ENCODE results near the gene FRAT2. TPM values are rescaled to one million over a fixed set of nuclear protein-coding genes. Genes with fewer than 3 reads are reported as not detected.

Gene FRAT2
- total RNA-seq, 1 donor from 2014 or later, result 27.5 TPM

- DNase-seq (no peak), ATAC-seq (no peak)
- no peaks in the 10 kb centered on the region for H3K27me3 ChIP-seq (ENCODE audit: low read depth)
- no peaks in the 10 kb centered on the region for H3K4me1 ChIP-seq
- H3K27ac ChIP-seq, result no peak overlapping the region
- no peaks in the 10 kb centered on the region for H3K9me3 ChIP-seq
- TF ChIP-seq CTCF (IDR thresholded peaks at IDR 0.05), result no peak
- H3K36me3 ChIP-seq, result peaks cover 63% of the 10 kb centered on the region
- intact Hi-C loops (cut with DNase I), result no loop called here
- H3K4me3 ChIP-seq, result no peak overlapping the region
Observed at GRCh38 chr10:97378933-97379921, 44.7 kb upstream of the FRAT2 start.

GRCh38 chr10:97376413-97376812 lies 41.9 kb upstream of the FRAT2 start:
- Histone ChIP-seq H3K4me3 (no peak overlapping the region), H3K4me1 (peaks cover 12% of the 10 kb centered on the region), H3K9me3 (no peaks in the 10 kb centered on the region), H3K27ac (no peak overlapping the region), H3K27me3 (ENCODE audit: low read depth) (no peaks in the 10 kb centered on the region), H3K36me3 (peaks cover 69% of the 10 kb centered on the region)
- no peak for TF ChIP-seq CTCF (IDR thresholded peaks at IDR 0.05)
- ATAC-seq, result peak in 1 of 2 donors; percentile 38
- intact Hi-C loops (cut with DNase I), result no loop called here
- DNase-seq, result no peak

- intact Hi-C loops (cut with DNase I), result no loop called here
- H3K36me3 ChIP-seq, result peaks cover 68% of the 10 kb centered on the region
- H3K4me1 ChIP-seq, result peaks cover 12% of the 10 kb centered on the region
- no peaks in the 10 kb centered on the region for H3K27me3 ChIP-seq (ENCODE audit: low read depth)
- DNase-seq, result no peak
- H3K4me3 ChIP-seq, result no peak overlapping the region
- no peak for ATAC-seq
- TF ChIP-seq CTCF (IDR thresholded peaks at IDR 0.05), result no peak
- H3K27ac ChIP-seq, result no peak overlapping the region
- no peaks in the 10 kb centered on the region for H3K9me3 ChIP-seq
Observed at GRCh38 chr10:97373456-97373855, 38.9 kb upstream of the FRAT2 start.

- H3K36me3 ChIP-seq, result peaks cover 65% of the 10 kb centered on the region
- no peak for TF ChIP-seq CTCF (IDR thresholded peaks at IDR 0.05)
- H3K27me3 ChIP-seq (ENCODE audit: low read depth), result no peaks in the 10 kb centered on the region
- peak overlapping the region; percentile 71 for H3K27ac ChIP-seq
- ATAC-seq (peak; percentile 79 to 85), DNase-seq (peak; percentile 78)
- intact Hi-C loops (cut with DNase I), result no loop called here
- no peak overlapping the region for H3K4me3 ChIP-seq
- H3K9me3 ChIP-seq, result no peaks in the 10 kb centered on the region
- peaks cover 12% of the 10 kb centered on the region for H3K4me1 ChIP-seq
Observed at GRCh38 chr10:97372233-97372875, 37.8 kb upstream of the FRAT2 start.

- ATAC-seq (no peak), DNase-seq (no peak)
- TF ChIP-seq CTCF (IDR thresholded peaks at IDR 0.05), result no peak
- Histone ChIP-seq H3K36me3 (peaks cover 69% of the 10 kb centered on the region), H3K27me3 (ENCODE audit: low read depth) (no peaks in the 10 kb centered on the region), H3K4me1 (peaks cover 19% of the 10 kb centered on the region), H3K27ac (peak overlapping the region; percentile 51), H3K9me3 (no peaks in the 10 kb centered on the region), H3K4me3 (no peak overlapping the region)
- intact Hi-C loops (cut with DNase I), result no loop called here
Observed at GRCh38 chr10:97371696-97372095, 37.2 kb upstream of the FRAT2 start.
